LNCaP clone FGC (cell line): ENCODE data around the gene SH3BP5.

Experiments used
- DNase-seq: peaks from one replicate; pipeline ENCODE4 v3.0.0-alpha.2; 2011; ENCODE audit warnings: low read depth
- H3K4me3 ChIP-seq: 2 replicates; pipeline ENCODE4 v1.5.1; 2011; ENCODE audit warnings: mild to moderate bottlenecking, low read depth, low read length, control low read depth
- TF ChIP-seq, protein P1 (sequence below): IDR thresholded peaks from 2 replicates; pipeline ENCODE4 v1.5.1; 2012; ENCODE audit warnings: mild to moderate bottlenecking; ENCODE audit not compliant: control insufficient read depth, insufficient read depth; ENCODE audit errors: extremely low read depth

Gene SH3BP5

DNA sequence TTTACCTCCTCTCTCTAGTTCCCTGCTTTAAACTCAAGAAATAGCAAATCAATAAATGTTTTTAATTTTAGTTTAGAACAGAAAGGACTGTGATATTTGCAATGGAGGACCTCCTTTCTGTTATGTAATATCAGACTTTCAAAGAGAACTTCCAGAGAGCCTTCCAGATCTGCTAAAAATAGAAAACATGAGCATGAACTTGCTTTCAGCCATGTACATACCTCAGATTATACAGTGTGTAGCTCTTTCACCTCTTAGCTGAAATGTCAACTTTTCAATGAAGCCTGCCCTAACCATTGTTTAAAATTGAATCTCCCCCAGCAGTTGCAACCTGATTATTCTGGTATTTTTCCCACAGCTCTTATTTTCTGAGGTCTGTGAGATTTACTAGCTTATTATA is 113.7 kb downstream of the SH3BP5 start:
- H3K4me3 ChIP-seq = no peak overlapping the region
- no peak for DNase-seq
- TF ChIP-seq, protein P1, sequence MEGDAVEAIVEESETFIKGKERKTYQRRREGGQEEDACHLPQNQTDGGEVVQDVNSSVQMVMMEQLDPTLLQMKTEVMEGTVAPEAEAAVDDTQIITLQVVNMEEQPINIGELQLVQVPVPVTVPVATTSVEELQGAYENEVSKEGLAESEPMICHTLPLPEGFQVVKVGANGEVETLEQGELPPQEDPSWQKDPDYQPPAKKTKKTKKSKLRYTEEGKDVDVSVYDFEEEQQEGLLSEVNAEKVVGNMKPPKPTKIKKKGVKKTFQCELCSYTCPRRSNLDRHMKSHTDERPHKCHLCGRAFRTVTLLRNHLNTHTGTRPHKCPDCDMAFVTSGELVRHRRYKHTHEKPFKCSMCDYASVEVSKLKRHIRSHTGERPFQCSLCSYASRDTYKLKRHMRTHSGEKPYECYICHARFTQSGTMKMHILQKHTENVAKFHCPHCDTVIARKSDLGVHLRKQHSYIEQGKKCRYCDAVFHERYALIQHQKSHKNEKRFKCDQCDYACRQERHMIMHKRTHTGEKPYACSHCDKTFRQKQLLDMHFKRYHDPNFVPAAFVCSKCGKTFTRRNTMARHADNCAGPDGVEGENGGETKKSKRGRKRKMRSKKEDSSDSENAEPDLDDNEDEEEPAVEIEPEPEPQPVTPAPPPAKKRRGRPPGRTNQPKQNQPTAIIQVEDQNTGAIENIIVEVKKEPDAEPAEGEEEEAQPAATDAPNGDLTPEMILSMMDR = no peak

GRCh38 chr3:15217841-15218267 is 114.5 kb downstream of the SH3BP5 start:
- H3K4me3 ChIP-seq = no peak overlapping the region
- TF ChIP-seq, protein P1 = no peak
- DNase-seq = no peak

DNA sequence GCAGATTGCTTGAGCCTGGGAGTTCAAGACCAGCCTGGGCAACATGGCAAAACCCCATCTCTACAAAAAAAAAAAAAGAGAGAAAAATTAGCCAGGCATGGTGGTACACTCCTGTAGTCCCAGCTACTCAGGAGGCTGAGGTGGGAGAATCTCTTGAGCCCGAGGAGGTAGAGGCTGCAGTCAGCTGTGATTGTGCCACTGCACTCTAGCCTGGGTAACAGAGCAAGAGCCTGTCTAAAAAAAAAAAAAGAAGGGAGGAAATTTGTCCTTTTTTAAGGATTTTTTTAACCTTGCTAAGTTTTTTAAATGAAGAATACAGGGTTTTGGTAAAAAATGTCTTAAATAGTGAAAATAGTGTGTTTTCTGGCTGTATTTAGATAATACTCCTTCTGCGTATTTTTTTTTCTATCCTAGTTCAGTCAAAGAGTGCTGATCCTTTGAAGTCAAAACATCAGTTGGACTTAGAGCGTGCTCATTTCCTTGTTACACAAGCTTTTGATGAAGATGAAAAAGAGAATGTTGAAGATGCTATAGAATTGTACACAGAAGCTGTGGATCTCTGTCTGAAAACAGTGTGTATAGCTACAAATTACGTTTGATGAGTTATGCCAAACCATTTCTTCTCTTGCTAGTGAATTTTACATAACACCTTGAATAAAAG is 115.2 kb downstream of the SH3BP5 start:
- TF ChIP-seq, protein P1 = no peak
- no peak overlapping the region for H3K4me3 ChIP-seq
- DNase-seq = no peak

DNA sequence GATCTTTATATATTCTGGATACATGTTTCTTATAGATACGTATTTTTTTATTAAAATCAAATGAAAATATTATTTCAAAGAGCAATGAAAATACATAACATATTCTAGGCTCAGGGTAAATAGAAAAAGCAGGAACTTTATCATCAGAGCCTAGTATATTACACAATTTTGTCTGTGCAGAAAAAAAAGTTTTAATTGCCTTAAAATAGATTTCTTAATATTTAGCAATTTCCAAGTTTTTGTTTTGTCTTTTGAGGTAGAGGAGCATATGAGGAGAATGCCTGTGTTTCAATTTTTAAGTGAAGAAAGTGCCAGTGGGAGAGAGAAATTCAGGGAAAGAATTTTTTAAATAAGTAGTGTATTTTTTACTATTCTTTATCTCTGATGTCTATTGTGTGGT is 115.9 kb downstream of the SH3BP5 start:
- H3K4me3 ChIP-seq = no peak overlapping the region
- TF ChIP-seq, protein P1 = no peak
- DNase-seq = no peak

GRCh38 chr3:15215996-15216395 is 116.4 kb downstream of the SH3BP5 start:
- no peak overlapping the region for H3K4me3 ChIP-seq
- no peak for DNase-seq

GRCh38 chr3:15214758-15215157 is 117.6 kb downstream of the SH3BP5 start:
- DNase-seq = no peak
- TF ChIP-seq, protein P1 = no peak
- H3K4me3 ChIP-seq = no peak overlapping the region

More at GRCh38 chr3:15215996-15216395, 116.4 kb downstream of the SH3BP5 start:
- TF ChIP-seq, protein P1 = no peak

- H3K4me3 ChIP-seq = no peak overlapping the region
- DNase-seq = no peak
- TF ChIP-seq, protein P1 = no peak
Measured at GRCh38 chr3:15211937-15212336, 120.4 kb downstream of the SH3BP5 start.
